Measurements from ENCODE around the gene ZSCAN10.

Gene ZSCAN10

GRCh38 chr16:3106205-3106928 is 7.3 kb upstream of the ZSCAN10 start:
- H3K4me3 ChIP-seq (replicated peaks; ENCODE audit: low read depth, low read length): peak overlapping the region; percentile 68
- no peak for TF ChIP-seq CTCF (IDR thresholded peaks at IDR 0.05; ENCODE audit: insufficient read depth, low read length, poor library complexity, severe bottlenecking)
- H3K36me3 ChIP-seq (ENCODE audit: control insufficient read depth, insufficient read depth, low read length): no peaks in the 10 kb centered on the region
- peak; percentile 93 for DNase-seq (ENCODE audit: extremely low read depth, insufficient read length)
- no peaks in the 10 kb centered on the region for H3K27me3 ChIP-seq (replicated peaks; ENCODE audit: control insufficient read depth, insufficient read depth, low read length)

- Histone ChIP-seq H3K4me3 (replicated peaks; ENCODE audit: low read depth, low read length) (no peak overlapping the region), H3K36me3 (ENCODE audit: control insufficient read depth, insufficient read depth, low read length) (no peaks in the 10 kb centered on the region), H3K27me3 (replicated peaks; ENCODE audit: control insufficient read depth, insufficient read depth, low read length) (no peaks in the 10 kb centered on the region)
- TF ChIP-seq CTCF (IDR thresholded peaks at IDR 0.05; ENCODE audit: insufficient read depth, low read length, poor library complexity, severe bottlenecking): no peak
- DNase-seq (ENCODE audit: extremely low read depth, insufficient read length): no peak
Observed at GRCh38 chr16:3101841-3102470, 2.9 kb upstream of the ZSCAN10 start.

GRCh38 chr16:3101018-3101840 is 2.1 kb upstream of the ZSCAN10 start:
- Histone ChIP-seq H3K27me3 (replicated peaks; ENCODE audit: control insufficient read depth, insufficient read depth, low read length) (no peaks in the 10 kb centered on the region), H3K36me3 (ENCODE audit: control insufficient read depth, insufficient read depth, low read length) (no peaks in the 10 kb centered on the region), H3K4me3 (replicated peaks; ENCODE audit: low read depth, low read length) (no peak overlapping the region; the same call in 1 of the 2 replicates)
- no peak for DNase-seq (ENCODE audit: extremely low read depth, insufficient read length)
- peak; percentile 69 for TF ChIP-seq CTCF (IDR thresholded peaks at IDR 0.05; ENCODE audit: insufficient read depth, low read length, poor library complexity, severe bottlenecking)

- DNase-seq (ENCODE audit: extremely low read depth, insufficient read length): peak; percentile 88
- no peak for TF ChIP-seq CTCF (IDR thresholded peaks at IDR 0.05; ENCODE audit: insufficient read depth, low read length, poor library complexity, severe bottlenecking)
Observed at GRCh38 chr16:3099732-3100499, 822 bp upstream of the ZSCAN10 start.

GRCh38 chr16:3099395-3099731 is 269 bp upstream of the ZSCAN10 start:
- DNase-seq (ENCODE audit: extremely low read depth, insufficient read length): no peak
- H3K27me3 ChIP-seq (replicated peaks; ENCODE audit: control insufficient read depth, insufficient read depth, low read length): no peaks in the 10 kb centered on the region
- H3K4me3 ChIP-seq (replicated peaks; ENCODE audit: low read depth, low read length): no peak overlapping the region
- no peak for TF ChIP-seq CTCF (IDR thresholded peaks at IDR 0.05; ENCODE audit: insufficient read depth, low read length, poor library complexity, severe bottlenecking)
- H3K36me3 ChIP-seq (ENCODE audit: control insufficient read depth, insufficient read depth, low read length): no peaks in the 10 kb centered on the region

More at GRCh38 chr16:3099732-3100499, 822 bp upstream of the ZSCAN10 start:
- Histone ChIP-seq H3K27me3 (replicated peaks; ENCODE audit: control insufficient read depth, insufficient read depth, low read length) (no peaks in the 10 kb centered on the region), H3K36me3 (ENCODE audit: control insufficient read depth, insufficient read depth, low read length) (no peaks in the 10 kb centered on the region), H3K4me3 (replicated peaks; ENCODE audit: low read depth, low read length) (peak overlapping the region; percentile 29; the same call in 1 of the 2 replicates)

Measured in GM06990 (cell line).